ENCODE data around the gene GPS1. TPM values are rescaled to one million over a fixed set of nuclear protein-coding genes. Genes with fewer than 3 reads are reported as not detected.
A peak's percentile ranks its signal among the peaks of the same experiment; 100 is the strongest.

GPS1 gene
- total and polyA plus RNA-seq, 9 of the 15 experiments (the other 6 are each of a cell fraction or from before 2014, with no cell fraction given), result 3.1 to 167 (median 69.9) TPM

DNA sequence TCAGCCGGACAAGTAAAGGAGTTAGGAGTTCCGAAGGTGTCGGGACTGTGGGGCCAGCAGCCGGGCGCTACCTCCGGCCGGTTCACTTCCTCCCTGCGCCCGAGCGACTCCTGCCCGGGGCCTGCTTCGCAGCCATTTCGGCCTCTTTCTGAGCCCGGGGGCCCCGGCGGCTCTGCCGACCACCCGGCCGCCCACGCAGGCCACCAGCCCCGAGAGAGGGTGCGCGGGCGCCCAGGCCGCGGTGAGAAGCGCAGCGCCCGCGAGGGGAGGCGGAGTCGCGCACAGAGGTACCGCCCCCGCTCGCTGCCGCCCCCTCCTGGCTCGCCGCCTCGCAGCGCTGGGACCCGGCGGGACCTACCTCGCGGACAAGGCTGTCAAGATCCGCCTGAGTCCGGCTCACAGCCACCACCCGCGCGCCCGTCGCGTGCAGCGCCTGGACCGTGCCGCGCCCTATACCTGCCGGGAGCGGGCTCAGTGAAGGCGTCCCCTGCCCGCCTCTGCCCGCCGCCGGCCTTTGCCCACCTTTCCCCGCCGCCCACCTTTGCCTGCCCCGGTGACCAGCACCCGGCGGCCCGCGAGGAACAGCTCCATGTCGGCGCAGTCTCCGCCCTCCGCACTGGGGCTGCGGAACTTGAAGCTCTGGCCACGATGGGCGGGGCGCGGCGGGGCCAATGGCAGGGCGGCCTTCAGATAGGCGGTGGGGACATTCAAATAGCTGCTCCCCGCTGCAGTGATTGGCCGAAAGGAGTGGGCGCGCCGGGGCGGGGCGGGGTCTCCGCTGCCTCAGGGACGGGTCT lies 14.4 kb upstream of the GPS1 start, which contains the start of gene DCXR (continued):
- TF ChIP-seq ZEB2 (IDR thresholded peaks at IDR 0.05) (peak; percentile 17; the same call in 1 of the 2 replicates), ZNF354B (CRISPR knock-in tag; IDR thresholded peaks at IDR 0.05) (no peak), HNRNPLL (IDR thresholded peaks at IDR 0.05; ENCODE audit: low read depth, low read length, poor library complexity, severe bottlenecking) (peak; percentile 84), CEBPG (CRISPR knock-in tag; IDR thresholded peaks at IDR 0.05) (no peak), CEBPG (tag; conservative IDR thresholded peaks at IDR 0.05 in 1 of 2, IDR thresholded peaks at IDR 0.05 in 1 of 2) (no peak), POLR2AphosphoS5 (IDR thresholded peaks at IDR 0.05; ENCODE audit: control insufficient read depth, insufficient read depth, low read depth, low read length) (peak; percentile 96), ZSCAN32 (CRISPR knock-in tag; IDR thresholded peaks at IDR 0.05) (no peak), SRF (CRISPR knock-in tag; IDR thresholded peaks at IDR 0.05) (peak in 1 of 2 experiments; percentile 66; a peak in 1 of 4 replicates), RB1 (IDR thresholded peaks at IDR 0.05; ENCODE audit: low read depth) (peak; percentile 87), NR1H2 (CRISPR knock-in tag; IDR thresholded peaks at IDR 0.05) (peak; percentile 12; the same call in 1 of the 2 replicates), BRCA1 (IDR thresholded peaks at IDR 0.05) (no peak), BRCA1 (CRISPR knock-in tag; IDR thresholded peaks at IDR 0.05) (no peak), SNRNP70 (optimal IDR thresholded peaks at IDR 0.05; ENCODE audit: low read depth, low read length) (no peak), JUN (IDR thresholded peaks at IDR 0.05; ENCODE audit: borderline replicate concordance, low read depth, low read length) (peak; percentile 13; the same call in 1 of the 2 replicates), JUN (CRISPR knock-in tag; IDR thresholded peaks at IDR 0.05; ENCODE audit: borderline replicate concordance) (no peak), EP300 (IDR thresholded peaks at IDR 0.05; ENCODE audit: low read length) (no peak), FOXA1 (IDR thresholded peaks at IDR 0.05; ENCODE audit: borderline replicate concordance) (no peak), KHSRP (IDR thresholded peaks at IDR 0.05) (no peak), HDAC3 (IDR thresholded peaks at IDR 0.05; ENCODE audit: borderline replicate concordance, partially characterized antibody) (no peak), RBM22 (IDR thresholded peaks at IDR 0.05; ENCODE audit: low read depth, low read length, poor library complexity, severe bottlenecking) (no peak), ZBTB7A (IDR thresholded peaks at IDR 0.05; ENCODE audit: borderline replicate concordance, control insufficient read depth, low read depth, low read length) (peak; percentile 76), PRPF4 (IDR thresholded peaks at IDR 0.05; ENCODE audit: insufficient read depth, low read depth, low read length, poor library complexity, severe bottlenecking) (peak; percentile 61)
- TF ChIP-seq, protein P1, sequence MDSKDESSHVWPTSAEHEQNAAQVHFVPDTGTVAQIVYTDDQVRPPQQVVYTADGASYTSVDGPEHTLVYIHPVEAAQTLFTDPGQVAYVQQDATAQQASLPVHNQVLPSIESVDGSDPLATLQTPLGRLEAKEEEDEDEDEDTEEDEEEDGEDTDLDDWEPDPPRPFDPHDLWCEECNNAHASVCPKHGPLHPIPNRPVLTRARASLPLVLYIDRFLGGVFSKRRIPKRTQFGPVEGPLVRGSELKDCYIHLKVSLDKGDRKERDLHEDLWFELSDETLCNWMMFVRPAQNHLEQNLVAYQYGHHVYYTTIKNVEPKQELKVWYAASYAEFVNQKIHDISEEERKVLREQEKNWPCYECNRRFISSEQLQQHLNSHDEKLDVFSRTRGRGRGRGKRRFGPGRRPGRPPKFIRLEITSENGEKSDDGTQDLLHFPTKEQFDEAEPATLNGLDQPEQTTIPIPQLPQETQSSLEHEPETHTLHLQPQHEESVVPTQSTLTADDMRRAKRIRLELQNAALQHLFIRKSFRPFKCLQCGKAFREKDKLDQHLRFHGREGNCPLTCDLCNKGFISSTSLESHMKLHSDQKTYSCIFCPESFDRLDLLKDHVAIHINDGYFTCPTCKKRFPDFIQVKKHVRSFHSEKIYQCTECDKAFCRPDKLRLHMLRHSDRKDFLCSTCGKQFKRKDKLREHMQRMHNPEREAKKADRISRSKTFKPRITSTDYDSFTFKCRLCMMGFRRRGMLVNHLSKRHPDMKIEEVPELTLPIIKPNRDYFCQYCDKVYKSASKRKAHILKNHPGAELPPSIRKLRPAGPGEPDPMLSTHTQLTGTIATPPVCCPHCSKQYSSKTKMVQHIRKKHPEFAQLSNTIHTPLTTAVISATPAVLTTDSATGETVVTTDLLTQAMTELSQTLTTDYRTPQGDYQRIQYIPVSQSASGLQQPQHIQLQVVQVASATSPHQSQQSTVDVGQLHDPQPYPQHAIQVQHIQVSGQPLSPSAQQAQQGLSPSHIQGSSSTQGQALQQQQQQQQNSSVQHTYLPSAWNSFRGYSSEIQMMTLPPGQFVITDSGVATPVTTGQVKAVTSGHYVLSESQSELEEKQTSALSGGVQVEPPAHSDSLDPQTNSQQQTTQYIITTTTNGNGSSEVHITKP (IDR thresholded peaks at IDR 0.05; ENCODE audit: partially characterized antibody), result no peak
- TF ChIP-seq, protein P2, sequence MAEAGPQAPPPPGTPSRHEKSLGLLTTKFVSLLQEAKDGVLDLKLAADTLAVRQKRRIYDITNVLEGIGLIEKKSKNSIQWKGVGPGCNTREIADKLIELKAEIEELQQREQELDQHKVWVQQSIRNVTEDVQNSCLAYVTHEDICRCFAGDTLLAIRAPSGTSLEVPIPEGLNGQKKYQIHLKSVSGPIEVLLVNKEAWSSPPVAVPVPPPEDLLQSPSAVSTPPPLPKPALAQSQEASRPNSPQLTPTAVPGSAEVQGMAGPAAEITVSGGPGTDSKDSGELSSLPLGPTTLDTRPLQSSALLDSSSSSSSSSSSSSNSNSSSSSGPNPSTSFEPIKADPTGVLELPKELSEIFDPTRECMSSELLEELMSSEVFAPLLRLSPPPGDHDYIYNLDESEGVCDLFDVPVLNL (CRISPR knock-in tag; IDR thresholded peaks at IDR 0.05; ENCODE audit: low read depth), result 0 out of 2 replicates have a peak, but pooled peaks have one; percentile 14

Data from K562 (cell line).